ENCODE data around the gene SH3D21.
A peak's percentile ranks its signal among the peaks of the same experiment; 100 is the strongest.

Gene SH3D21

DNA sequence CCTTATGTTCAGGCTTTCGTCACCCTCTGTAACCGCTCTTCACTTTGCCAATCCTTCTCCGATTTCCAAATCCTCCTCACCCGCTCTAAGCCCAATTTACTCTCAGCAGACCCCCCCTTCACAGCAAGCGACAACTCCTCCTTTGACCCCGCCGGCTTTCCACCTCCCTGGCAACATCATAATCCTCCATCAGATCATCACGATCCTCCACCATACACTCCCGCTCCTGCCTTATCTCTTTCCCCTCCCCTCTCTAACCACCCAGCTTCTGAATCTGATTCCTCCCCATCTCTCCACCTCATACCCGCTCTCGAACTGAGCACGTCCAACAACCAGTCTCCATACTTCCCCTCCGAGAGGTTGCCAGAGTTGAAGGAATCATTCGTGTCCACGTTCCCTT is 24.8 kb downstream of the SH3D21 start:
- no peak for DNase-seq

DNA sequence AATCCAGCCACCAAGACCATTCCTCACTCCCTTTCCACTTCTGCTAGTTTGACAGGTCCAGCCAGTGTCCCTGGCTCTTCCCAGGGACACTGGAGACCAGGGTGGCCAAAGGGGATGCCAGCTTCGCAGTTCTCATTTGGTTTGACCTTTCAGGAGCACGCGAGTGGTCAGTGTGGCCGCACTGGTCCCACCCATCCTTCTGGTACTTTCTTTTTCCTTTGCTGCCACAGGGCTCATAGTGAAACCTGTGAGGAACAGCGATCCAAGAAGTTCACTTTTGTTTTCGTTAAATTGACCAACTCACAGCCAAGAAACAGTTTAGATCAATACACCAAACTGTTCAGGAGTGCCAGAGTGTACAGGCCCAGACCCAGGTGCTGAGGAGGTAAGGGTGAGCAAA is 31.7 kb downstream of the SH3D21 start:
- no peak for DNase-seq

DNA sequence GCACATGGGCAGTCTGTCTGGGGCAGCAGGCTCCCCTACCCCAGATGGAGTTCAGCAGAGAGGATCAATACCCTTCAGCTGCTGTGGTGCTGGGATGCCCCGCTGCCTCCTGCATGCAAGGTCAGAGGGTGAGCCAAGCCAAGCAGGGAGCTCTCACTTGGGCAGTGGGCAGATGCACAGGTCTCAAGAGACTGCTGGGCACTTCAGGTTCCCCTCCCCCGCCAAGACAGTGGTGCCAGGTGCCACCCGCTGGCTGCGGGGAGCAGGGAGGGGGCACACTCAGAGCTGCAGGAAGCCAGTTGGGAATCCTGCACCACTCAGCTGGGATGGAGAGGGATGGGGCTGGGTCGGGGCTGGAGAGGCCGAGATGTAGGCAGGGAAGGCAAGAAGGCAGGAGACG is 33.0 kb downstream of the SH3D21 start:
- no peak for DNase-seq

DNA sequence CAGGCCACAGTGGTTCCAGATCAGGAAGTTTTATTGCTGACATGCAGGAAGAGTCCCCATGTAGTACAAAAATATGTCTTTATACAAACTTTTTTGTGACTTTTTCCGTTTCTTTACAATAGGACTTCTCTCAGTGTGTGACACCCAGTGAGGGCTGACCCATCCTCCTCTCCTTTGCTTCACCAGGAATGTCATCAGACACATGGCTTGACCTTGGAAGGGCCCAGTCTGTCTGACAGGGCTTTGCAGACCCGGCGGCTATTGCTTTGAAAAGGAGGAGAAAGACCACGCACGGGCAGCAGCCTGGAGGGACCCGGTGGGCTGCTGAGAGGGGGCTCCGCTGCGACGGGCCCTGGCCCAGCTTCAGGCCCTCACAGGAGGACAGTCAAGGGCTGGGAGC is 33.4 kb downstream of the SH3D21 start:
- DNase-seq = no peak

DNA sequence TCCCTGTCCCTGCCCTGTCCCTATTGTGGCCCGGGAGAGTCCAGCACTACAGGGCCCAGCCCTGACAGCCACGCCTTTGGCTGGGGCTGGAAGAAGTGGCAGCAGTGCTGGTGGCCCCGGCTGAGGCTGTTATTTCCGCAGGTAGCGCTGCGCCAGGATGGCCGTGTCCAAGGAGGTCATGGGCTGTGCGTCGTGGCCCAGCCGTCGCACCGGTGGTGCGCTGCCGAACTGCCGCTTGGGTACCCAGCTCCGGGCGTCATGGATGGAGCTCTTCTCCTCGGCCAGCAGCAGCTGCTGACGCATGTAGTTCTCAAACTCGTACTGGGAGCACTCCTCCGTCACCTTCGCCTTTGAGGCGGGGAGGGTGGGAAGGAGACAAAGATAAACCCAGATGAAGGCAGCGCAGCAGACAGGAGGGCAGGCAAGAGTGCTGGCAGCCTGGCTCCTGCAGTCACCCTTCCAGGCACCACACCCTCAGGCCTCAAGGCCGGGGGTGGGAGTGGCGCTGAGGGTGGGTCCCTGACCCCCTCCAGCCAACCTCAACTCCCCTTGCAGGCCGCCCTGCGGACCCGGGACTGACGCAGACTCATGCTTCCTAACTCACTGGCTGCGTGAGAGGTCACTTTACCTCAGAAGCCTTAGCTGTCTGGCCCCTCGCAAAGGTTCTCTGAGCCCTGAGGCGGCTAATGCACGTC is 35.6 kb downstream of the SH3D21 start:
- DNase-seq = no peak

DNA sequence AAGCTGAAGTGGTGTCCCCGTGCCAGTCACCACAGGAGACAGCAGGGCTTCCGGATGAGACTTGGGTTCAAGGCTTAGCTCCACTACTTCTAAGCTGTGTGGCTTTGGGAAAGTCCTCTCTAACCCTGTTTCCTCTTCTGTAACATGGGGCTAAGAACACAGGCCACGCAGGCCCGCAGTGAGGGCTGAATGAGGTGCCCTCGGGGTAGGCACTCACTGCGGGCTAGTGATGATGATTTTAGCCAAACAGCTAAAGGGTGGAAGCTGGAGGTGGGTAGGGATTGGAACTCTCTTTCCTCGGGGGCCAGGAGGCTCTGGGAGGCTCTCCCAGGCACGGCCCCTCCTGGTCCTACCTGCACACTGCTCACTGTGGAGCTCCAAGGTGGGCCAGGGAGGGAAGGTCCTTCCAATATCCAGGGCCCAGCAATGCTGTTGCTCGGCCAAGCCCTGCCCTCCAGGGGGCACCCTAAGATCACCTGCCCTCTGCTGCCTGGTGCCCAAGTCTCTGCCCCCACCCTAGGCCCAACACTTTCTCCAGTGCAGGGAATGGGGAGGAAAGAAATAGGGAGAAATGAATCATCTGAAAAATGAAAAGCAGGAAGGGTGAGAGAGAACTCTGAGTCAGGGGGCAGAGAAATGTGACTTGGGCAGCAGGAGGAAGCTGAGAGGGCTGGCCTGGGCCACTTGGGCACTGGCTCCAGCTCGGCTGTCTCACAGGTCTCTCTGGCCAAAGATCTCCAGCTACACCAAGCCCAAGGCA is 36.4 kb downstream of the SH3D21 start:
- peak; percentile 70 for DNase-seq

DNA sequence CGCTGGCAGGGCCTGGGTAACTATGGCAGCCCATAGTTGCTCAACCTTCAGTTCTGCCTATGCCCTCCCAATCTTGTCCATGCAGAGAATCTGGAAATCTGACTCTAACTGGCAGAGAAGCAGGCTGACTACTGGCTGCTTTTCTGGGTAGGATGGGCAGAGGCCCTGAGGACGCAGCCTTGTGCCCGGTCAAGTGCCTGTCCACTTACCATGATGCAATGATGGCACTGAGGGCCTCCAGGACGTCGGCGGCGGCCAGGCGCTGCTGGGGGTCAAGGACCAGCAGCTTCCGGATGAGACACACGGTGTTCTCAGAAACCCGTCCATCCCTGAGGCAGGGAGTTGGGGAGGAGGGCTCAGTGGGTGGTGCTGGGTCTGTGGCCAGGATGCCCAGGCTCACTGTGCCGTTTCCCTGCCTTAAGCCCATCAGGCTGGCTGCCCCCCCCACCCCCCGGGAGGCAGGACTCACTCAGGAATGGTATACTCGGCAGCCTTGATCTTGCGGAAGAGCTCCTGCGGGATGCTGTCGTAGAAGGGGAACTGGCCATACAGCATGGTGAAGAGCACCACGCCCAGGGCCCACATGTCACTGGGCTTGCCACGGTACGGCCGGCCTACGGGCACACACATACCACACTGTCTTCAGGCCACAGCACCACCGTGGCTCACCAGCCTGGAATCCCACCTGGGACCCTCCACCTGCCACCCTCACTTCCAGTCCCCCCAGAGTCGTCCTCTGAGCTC is 37.7 kb downstream of the SH3D21 start:
- DNase-seq = no peak

DNA sequence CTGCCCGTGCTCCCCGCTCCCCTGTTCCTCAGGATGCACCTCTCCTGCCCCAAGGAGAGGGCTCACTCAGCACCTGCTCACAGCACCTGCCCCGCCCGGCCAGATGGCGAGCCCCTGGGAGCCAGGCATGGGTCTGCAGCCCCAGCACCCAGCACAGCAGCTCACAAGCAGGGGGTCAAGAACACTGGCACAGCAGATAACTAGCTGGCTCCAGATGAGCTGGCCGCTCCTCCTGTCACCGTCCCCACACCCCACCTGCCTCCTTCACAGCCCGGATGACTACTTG is 38.2 kb downstream of the SH3D21 start:
- no peak for DNase-seq

DNA sequence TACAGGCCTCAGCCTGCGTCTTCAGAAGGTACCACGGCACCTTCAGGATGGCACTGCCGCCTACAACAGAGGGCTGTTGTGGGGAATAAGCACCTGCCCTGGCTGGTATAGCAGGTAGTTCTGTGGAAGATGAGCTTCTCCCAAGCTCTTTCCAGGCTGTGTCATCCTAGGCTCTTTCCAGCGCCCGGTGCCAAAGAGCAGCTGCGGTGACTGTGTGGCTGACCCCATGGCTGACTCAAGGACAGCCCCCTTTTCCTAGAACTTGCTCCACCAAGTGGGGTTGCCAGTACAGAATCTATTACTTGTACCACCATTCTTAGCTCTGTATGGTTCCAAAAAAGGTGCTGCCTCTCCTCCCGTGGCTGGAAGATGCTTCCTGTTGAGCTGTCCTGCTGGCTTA is 39.2 kb downstream of the SH3D21 start:
- no peak for DNase-seq

DNA sequence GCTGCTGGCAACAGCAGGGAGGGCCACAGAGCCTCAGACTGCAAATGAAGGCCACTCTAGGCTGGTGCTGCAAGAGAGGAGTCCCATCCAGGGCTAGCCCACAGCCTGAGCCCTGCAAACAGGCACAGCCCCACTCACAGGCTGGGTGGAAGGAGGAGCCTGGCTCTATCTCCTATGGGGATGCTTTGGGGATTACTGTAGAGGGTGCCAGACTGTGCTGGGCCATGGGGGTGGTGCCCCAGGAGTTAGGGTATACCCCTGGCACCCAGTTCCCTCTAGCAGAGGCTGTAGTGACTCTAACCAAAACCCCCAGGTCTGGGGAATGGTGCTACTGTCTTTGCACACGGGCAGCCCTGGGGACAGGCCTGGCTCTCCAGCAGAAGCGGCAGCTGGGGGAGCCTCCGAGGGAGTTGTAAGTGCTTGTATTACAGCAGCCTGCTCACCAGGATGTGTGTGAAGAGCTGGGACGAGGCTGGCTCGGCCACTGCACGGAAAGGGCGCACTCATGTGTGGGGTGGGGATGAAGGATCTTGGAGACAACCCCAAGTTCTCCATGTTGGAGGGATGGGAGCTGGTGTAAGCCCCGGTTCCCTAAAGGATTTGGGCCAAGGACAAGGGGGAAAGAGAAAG is 40.7 kb downstream of the SH3D21 start:
- DNase-seq = no peak

DNA sequence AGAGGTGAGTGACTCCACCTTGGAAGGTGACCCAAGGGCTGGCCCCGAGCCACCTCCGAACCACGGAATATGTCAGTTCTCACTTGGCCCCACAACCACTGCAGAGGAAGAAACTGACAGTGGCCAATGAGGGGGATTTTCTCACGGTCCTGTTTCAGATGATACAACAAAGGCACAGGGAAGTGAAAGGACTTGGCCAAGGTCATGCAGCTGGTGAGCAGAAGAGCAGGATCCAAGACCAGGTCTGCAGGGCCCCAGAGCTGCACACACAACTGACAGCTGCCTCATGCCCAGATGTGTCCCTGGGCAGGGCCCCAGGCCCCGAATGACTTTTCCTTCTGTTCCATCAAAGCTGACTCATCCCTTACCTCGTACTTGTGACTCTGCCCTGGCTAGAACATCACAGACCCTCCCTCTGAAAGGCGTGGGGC is 43.1 kb downstream of the SH3D21 start:
- peak; percentile 73 for DNase-seq

DNA sequence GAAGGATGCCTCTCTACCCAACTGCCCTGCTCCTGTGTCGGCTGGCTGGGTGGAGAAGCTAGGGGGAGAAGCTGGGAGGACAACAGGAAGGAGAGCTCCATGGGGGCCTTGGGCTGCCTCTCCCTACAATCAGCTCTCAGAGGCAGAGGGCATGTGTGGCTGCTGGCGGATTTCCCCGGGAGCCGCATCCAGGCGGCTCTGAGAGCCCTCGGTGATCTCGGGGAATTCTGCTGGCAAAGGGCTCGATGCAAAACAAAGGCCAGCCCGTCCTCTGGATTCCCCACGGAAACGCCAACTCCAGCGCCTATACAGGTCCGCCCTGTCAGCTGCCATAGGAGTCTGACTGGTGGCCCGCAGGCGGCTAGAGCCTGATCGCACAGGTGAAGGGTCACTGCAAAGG is 43.7 kb downstream of the SH3D21 start:
- no peak for DNase-seq

DNA sequence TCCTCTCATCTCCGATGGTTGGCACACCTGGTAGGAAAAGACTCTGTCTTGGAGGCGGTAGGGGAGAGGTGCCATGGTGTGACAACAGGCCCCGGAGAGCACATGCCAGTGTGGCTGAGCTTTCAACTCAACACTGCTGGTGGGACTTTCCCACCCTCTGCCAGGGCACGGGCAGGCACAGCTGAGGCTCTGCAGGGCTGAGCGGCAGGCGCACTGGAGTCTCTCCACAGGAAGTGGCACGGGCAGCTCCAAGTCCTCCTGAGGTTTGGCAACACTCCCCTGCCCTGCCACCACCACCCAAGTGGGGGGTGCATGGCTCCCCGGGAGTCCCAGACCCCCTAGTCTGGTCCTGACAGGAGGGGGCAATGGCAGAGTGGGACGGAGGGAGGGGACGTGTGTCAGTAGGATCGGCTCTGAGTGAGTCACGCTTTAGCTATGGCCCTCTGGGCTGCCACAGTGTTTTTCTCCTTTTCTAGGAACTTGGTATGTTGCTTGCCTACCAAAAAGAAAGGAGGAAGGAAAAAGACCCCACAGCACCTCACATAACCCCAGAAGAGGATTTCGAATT is 44.6 kb downstream of the SH3D21 start:
- peak; percentile 82 for DNase-seq

DNA sequence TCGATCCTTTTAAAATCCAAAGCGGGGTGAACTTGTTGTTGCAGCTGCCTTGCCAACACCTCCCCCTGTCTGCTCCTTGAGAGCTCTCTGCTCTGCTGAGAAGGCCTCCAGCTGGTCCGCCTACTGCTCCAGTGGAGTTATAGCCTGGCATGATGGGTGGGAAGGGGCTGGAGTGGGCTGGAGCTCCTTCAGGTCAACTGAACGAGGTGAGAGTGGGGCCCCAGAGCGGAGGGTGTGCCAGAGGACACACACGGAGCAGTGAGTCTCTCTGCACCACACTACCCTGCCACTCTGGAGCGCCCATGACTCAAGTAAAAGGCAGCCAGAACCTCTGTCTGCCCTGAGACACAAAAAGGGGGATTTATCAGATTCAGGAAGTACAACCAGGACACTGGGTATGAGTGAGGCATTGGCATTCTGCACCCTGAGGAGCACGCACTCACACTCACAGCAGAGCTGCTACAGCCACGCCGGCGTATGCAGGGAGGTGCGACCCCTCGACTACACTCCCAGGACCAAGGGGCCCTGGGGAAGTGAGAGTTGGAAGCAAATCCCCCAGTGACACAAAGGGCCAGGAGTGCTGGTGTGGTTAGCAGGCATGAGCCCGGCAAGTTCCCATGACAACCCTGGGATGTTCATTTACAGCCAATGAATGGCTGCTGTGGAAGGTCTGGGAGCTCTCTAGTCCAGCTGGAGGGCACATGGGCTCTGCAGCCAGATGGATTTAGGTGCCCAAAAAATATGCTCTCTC is 45.2 kb downstream of the SH3D21 start:
- DNase-seq = peak; percentile 86

DNA sequence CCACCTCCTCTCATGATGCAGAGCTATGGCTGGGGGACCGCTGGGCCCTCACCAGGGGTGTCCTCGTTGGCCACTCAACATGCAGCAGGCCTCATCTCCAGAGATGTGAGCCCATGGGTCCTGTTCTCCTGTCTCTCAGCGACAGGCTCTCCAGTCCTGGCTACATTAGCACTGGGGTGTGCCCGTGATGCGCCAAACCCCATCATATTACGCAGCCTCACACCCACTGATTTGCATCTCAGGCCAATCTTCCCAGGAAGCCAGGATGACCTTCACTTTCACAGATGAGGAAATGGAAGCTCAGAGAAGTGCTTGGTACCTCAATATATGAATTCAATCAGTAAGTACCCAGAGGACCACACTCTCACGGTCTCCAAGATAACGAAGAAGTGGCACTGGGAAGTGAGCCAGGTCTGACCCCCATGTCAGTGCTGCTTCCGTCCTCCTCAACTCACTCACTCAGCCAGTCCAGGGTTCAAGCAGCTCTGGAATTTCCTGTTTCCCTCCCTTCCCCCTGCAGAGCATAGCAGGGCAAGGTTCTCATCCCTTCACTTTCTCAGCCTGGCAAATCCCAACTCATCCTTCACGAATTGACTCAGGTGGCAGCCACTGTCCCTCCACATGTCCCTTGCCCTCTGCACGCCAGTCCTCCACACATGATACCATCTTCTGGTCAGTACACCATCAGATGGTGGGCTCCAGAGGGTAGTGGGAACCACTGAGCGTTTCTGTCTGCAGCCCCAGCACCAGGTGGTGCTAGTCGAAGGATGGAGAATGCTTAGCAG is 46.1 kb downstream of the SH3D21 start:
- no peak for DNase-seq

DNA sequence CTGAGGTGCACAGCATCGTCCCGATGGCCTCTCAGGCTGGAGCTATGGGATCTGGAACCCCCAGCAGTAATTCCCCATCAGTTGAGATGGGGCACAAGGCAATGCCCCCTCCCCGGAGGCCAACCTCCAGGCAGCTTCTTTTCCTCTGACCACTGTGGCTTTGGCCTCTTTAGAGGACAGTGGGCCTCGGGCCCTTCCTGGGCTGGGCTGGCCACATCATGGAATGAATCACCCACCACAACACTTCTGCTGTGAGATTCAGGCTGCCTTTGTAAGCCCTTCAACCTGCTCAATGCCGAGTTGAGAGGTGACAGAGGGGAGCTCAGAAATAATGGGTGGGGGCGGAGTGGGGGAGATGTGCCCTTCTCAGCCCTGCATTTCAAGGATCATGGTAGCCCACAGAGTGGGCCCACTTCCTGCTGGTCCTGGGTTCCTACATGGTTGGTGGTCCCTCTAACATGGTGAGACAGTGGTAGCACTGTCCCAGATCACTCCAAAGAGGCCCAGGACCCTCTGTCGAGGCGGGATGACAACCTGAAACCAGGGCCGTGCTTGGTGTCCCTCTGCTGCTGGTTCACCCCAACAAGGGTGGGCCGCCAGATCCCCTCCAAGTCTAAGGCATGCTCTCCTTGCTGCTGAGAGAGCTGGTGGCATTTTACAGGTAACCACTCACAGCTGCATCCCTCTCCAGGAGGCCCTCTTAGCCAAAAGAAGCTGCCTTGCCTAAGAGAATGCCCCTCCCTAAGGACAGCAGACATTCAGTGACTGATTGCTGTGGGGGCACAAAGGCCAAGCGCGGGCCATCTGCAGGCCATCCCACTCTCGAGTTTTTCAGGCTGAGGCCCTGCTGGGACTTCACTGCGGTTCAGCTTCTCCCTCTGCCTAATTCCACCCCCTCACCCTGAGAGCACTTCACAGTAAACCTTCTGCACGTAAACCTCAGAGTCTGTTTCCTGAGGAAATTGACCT is 47.0 kb downstream of the SH3D21 start:
- DNase-seq = no peak

DNA sequence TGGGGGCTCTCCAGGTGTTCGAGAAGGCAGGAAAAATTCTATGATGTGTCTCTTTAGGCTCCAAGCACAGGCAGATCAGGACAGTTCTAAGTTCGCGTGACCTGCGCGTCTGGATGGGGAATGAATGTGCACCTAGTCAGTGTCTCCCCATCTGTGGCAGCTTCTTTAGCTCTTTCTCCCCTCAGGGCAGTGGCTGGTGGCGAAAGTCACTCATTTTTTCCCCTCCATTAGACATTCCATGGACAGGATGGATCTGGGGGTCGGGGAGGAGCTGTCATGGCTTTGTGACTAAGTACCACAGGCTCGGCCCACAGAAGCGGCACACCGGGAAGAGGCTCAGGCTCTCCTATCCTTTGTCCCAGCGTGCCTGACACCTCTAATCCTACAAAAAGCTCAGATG is 48.3 kb downstream of the SH3D21 start:
- DNase-seq = no peak

DNA sequence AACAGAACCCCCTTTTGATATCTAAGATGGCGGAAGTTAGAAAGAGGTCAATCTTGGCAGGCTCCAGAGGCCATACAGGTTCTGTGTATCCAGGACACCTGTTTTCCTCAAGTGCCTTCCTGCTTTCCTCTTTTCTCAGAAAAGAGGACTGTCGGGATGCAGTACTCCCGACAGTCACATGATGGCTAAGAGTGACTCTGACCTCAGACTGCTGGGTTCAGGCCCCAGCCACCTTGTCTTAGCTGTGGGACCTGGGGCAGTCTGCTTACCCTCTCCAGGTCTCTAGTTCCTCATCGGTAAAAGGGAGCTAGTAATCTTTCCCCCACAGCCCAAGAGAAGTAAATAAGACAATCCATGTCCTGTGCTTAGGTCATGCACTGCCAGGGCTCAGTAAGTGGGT is 49.6 kb downstream of the SH3D21 start:
- DNase-seq = no peak

DNA sequence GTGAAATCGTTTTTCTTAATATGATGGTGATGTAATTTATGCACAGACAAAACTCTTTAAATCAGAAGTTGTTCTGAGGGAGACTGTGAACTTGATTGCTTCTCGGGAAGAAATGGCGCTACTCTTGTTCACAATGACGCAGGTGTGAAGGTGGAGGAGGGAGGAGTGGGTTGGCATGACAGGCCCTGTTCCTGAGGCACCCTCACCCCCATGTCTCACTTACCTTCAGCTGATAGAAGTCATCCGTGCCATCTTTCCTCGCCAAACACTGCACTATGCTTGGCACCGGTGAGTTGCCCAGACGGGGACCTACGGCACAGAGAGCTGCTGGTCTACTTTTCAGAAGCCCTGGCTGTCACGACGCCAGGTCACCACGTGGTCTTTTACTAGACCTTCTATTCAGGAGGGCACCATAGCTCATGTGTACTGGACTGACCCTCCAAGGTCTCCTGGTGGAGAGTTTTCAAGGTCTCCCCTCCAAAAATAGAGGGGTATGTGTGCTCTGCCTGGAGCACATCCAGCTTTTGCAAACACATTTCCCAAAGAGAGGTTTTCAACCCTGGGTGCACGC is 52.4 kb downstream of the SH3D21 start:
- no peak for DNase-seq

DNA sequence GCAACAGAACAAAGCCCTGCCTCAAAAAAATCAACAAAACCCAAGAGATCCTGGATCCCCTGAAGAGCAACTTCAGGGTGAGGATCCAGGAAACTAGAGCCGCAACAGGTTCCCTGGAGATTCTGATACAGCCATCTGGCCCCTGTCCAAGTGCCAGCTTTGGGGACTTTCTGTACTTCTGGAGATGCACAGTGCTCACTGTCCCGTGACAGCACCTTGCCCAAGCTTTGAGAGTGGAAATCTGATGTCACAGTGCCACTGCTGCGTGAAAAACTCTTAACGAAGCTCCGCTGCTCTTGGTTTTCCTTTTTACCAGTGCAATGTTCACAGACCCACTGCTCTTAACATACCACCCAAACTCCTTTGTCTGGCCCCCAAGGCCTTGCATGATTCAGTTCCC is 53.2 kb downstream of the SH3D21 start:
- DNase-seq = no peak
